ENCODE measurements around the gene OIP5. TPM values are rescaled to one million over a fixed set of nuclear protein-coding genes. Genes with fewer than 3 reads are reported as not detected.

The OIP5 gene
- total and polyA plus RNA-seq, 9 of the 15 experiments (the other 6 are each of a cell fraction or from before 2014, with no cell fraction given), result 8.3 to 54.8 (median 35.3) TPM

GRCh38 chr15:41279535-41280283, 52.7 kb downstream of the OIP5 start:
- Histone ChIP-seq H3K36me3 (ENCODE audit: control insufficient read depth, insufficient read depth, low read length) (peaks cover 44% of the 10 kb centered on the region; the same call in 2 of the 3 replicates), H3K4me2 (ENCODE audit: insufficient read depth, low read length) (no peak overlapping the region), H4K20me1 (replicated peaks; ENCODE audit: control insufficient read depth, insufficient read depth, low read length) (no peaks in the 10 kb centered on the region), H3K27ac (ENCODE audit: extremely low read depth, low read depth, low read length) (no peak overlapping the region), H3K4me3 (no peak overlapping the region), H3K79me2 (ENCODE audit: control insufficient read depth, insufficient read depth, low read length) (peaks cover 13% of the 10 kb centered on the region), H2AFZ (ENCODE audit: low read depth, low read length) (no peak overlapping the region), H3K9ac (ENCODE audit: insufficient read depth in 1 of 2, low read depth in 2 of 2, low read length in 2 of 2) (no peak overlapping the region), H3K9me3 (replicated peaks; ENCODE audit: control insufficient read depth, insufficient read depth, low read depth, low read length) (no peaks in the 10 kb centered on the region), H3K4me1 (replicated peaks in 1 of 2; ENCODE audit: control insufficient read depth in 2 of 2, insufficient read depth in 2 of 2, low read length in 2 of 2) (peaks cover 4 to 9% of the 10 kb centered on the region in 2 experiments; a peak in 3 of 5 replicates), H3K9me1 (ENCODE audit: control insufficient read depth, insufficient read depth, low read length) (no peaks in the 10 kb centered on the region), H3K27me3 (ENCODE audit: control insufficient read depth in 2 of 2, insufficient read depth in 2 of 2, low read length in 2 of 2) (no peaks in the 10 kb centered on the region)
- POLR2A ChIA-PET, result no interaction called here
- intact Hi-C loops (cut with micrococcal nuclease), result loop anchor here (5.0 kb wide), 1 partner anchor 53 kb away; the partner anchor contains the start of genes NUSAP1 and OIP5
- CTCF ChIA-PET (ENCODE audit: low intra/inter-chr PET ratio), result no interaction called here
- in situ Hi-C loops (cut with MboI), result no loop called here
- DNase-seq (ENCODE audit: extremely low read depth in 1 of 4, low spot score in 3 of 4) (no peak), ATAC-seq (no peak), FAIRE-seq (no peak)
- WGBS (ENCODE audit: insufficient coverage, low coverage, missing lambda C conversion rate), result 64% methylated on average over 1 of the region's 1 CpG
- no TSS peak for BruUV-seq (replicated peaks)
- TF ChIP-seq KLF6 (CRISPR knock-in tag; IDR thresholded peaks at IDR 0.05; ENCODE audit: borderline replicate concordance) (no peak), NR0B1 (IDR thresholded peaks at IDR 0.05; ENCODE audit: partially characterized antibody) (no peak), REST (IDR thresholded peaks at IDR 0.05; ENCODE audit: borderline replicate concordance) (no peak), REST (CRISPR knock-in tag; IDR thresholded peaks at IDR 0.05; ENCODE audit: low read depth) (no peak), ARID2 (IDR thresholded peaks at IDR 0.05) (no peak), ZBTB43 (CRISPR knock-in tag; IDR thresholded peaks at IDR 0.05) (no peak), ZNF282 (CRISPR knock-in tag; IDR thresholded peaks at IDR 0.05) (no peak), RBM34 (IDR thresholded peaks at IDR 0.05; ENCODE audit: borderline replicate concordance, insufficient read depth, low read length) (no peak), MBD1 (CRISPR knock-in tag; IDR thresholded peaks at IDR 0.05) (no peak)

All from K562 (cell line).